Suprapubic skin (tissue), 4 donors: ENCODE measurements around the gene OXA1L. TPM values are rescaled to one million over a fixed set of nuclear protein-coding genes. Genes with fewer than 3 reads are reported as not detected.
"Not testable (repeated sequence)": the region's sequence is repeated elsewhere in the genome, so short reads cannot be mapped to it uniquely, and the experiment has no call there.

Source experiments
- DNase-seq, 2 donors: peaks; one replicate each; pipeline ENCODE4 v3.0.0-alpha.2; 2019; ENCODE audit warnings: low spot score in 2 of 2
- H3K27ac ChIP-seq: fragments of 200-600 bp; sonication (generic); one replicate; pipeline ENCODE4 v1.5.1; 2019
- H3K27me3 ChIP-seq: fragments of 200-600 bp; sonication (generic); one replicate; pipeline ENCODE4 v1.5.1; 2019
- H3K36me3 ChIP-seq: fragments of 200-600 bp; sonication (generic); one replicate; pipeline ENCODE4 v1.5.1; 2019
- H3K4me1 ChIP-seq: fragments of 200-600 bp; sonication (generic); one replicate; pipeline ENCODE4 v1.5.1; 2019
- H3K4me3 ChIP-seq: fragments of 200-600 bp; sonication (generic); one replicate; pipeline ENCODE4 v1.5.1; 2019; ENCODE audit warnings: mild to moderate bottlenecking
- H3K9me3 ChIP-seq: fragments of 200-600 bp; sonication (generic); one replicate; pipeline ENCODE4 v1.5.1; 2019
- EP300 ChIP-seq: sonication (generic); formaldehyde crosslinking; IDR thresholded peaks from one replicate; pipeline ENCODE4 v1.6.1; 2017; ENCODE audit warnings: antibody characterized with exemption
- POLR2A ChIP-seq, 2 donors: fragments of 450-650 bp; IDR thresholded peaks; one replicate each; pipeline ENCODE4 v1.6.1; 2017; ENCODE audit warnings: antibody characterized with exemption in 2 of 2, mild to moderate bottlenecking in 2 of 2, moderate library complexity in 2 of 2
- POLR2AphosphoS5 ChIP-seq, 3 donors: sonication (generic); formaldehyde crosslinking; IDR thresholded peaks; one replicate each; pipeline ENCODE4 v1.6.1; 2017; ENCODE audit warnings: antibody characterized with exemption in 3 of 3
- WGBS: methylation state at CpG from one replicate; pipeline ENCODE4 v1.1.5; 2018; 5-methylcytosine and 5-hydroxymethylcytosine counted together
- total RNA-seq, 4 donors: library from RNA; depleted of rRNA; stranded (reverse); fragments of >200 nt; gene quantifications; one replicate each; pipeline ENCODE4 v1.1.0, GENCODE V29; 2016
- TF ChIP-seq, protein P1 (sequence below), 2 donors: fragments of 200-600 bp in 1 of 2; fragments of 450-650 bp in 1 of 2; sonication (generic) in 1 of 2; IDR thresholded peaks; one replicate each; pipeline ENCODE4 v1.5.1; 2016 to 2019; ENCODE audit warnings: antibody characterized with exemption in 2 of 2, mild to moderate bottlenecking in 1 of 2, moderate library complexity in 1 of 2

OXA1L gene
- total RNA-seq, 4 donors from 2014 or later: 75.7 to 107 (median 91.8) TPM

DNA sequence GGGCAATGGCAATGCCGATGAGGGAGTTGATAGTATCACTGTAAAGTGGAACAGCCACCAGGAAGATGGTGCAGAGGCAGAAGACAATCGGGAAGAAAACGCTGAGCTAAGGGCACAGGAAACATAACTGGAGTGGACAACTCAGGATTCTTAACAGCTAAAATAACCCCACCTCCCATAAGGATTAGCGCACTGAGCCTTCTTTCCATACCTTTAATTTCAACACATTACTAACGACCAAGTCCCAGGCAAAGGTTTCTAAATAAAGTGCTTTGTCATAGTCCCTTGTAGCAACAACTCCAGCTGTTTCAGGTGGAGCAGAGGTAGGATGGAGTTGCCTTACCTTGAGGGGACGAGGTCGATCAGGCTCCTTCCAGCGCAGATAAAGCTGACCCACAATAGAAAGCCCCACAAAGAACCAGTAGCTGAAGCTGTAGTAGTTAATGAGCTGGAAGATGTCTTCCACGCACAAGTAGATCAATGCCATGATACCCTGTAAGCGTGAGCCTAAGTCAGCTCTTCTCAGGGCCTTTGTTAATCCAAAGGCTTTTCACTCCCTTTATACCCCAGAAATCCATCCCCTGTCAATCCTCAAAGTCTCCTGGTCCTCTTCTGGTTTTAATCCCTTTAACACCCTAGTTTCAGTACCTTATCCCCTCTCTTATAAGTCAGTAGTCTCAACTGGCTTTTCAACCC, 7.7 kb downstream of the OXA1L start:
- no peak for TF ChIP-seq POLR2A (IDR thresholded peaks at IDR 0.05)
- TF ChIP-seq, protein P1, sequence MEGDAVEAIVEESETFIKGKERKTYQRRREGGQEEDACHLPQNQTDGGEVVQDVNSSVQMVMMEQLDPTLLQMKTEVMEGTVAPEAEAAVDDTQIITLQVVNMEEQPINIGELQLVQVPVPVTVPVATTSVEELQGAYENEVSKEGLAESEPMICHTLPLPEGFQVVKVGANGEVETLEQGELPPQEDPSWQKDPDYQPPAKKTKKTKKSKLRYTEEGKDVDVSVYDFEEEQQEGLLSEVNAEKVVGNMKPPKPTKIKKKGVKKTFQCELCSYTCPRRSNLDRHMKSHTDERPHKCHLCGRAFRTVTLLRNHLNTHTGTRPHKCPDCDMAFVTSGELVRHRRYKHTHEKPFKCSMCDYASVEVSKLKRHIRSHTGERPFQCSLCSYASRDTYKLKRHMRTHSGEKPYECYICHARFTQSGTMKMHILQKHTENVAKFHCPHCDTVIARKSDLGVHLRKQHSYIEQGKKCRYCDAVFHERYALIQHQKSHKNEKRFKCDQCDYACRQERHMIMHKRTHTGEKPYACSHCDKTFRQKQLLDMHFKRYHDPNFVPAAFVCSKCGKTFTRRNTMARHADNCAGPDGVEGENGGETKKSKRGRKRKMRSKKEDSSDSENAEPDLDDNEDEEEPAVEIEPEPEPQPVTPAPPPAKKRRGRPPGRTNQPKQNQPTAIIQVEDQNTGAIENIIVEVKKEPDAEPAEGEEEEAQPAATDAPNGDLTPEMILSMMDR (IDR thresholded peaks at IDR 0.05): no peak
- no peak for TF ChIP-seq EP300
- no peak for TF ChIP-seq POLR2AphosphoS5 (IDR thresholded peaks at IDR 0.05)
- Histone ChIP-seq H3K4me3 (no peak overlapping the region), H3K36me3 (peaks cover 51% of the 10 kb centered on the region), H3K9me3 (no peaks in the 10 kb centered on the region), H3K4me1 (no peaks in the 10 kb centered on the region), H3K27ac (no peak overlapping the region), H3K27me3 (no peaks in the 10 kb centered on the region)
- WGBS: 92% methylated on average over 10 of the region's 10 CpGs
- DNase-seq: no peak

DNA sequence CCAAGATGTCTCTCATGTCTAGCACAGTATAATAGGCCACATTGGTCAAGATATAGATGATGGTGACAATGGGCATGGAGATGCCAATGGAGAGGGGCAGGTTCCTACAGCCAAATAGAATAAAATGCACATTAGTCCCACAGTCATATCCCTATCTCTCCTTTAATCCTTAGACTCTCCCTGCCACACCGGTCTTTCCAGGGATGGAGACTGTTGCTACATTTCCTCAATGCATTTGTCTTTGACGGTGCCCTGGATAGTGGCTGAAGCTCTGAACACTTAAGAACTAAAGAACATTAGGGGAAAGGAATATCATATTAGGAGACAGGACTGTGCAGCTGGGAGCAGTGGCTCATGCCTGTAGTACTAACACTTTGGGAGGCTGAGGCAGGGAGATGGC, 9.7 kb downstream of the OXA1L start:
- 100% methylated on average over 2 of the region's 2 CpGs for WGBS

DNA sequence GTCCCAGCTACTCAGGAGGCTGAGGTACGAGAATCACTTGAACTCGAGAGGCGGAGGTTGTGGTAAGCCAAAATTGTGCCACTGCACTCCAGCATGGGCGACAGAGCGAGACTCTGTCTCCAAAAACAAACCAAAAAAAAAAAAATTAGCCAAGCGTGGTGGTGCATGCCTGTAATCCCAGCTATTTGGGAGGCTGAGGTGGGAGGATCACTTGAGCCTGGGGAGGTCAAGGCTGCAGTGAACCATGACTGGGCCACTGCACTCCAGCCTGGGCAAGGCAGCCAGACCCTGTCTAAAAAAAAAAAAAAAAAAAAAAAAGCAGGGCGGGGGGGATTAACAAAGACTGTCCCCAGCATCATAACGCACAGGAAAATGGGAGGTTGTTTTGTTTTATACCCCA, 10.4 kb downstream of the OXA1L start:
- DNase-seq, H3K27ac ChIP-seq, H3K9me3 ChIP-seq, H3K27me3 ChIP-seq, H3K4me3 ChIP-seq, H3K4me1 ChIP-seq: not testable (repeated sequence)
- WGBS: 95% methylated on average over 8 of the region's 8 CpGs
- H3K36me3 ChIP-seq: peaks cover 24% of the 10 kb centered on the region

More for the DNA sequence above, 9.7 kb downstream of the OXA1L start:
- Histone ChIP-seq H3K9me3 (no peaks in the 10 kb centered on the region), H3K4me1 (no peaks in the 10 kb centered on the region), H3K36me3 (peaks cover 30% of the 10 kb centered on the region), H3K4me3 (no peak overlapping the region), H3K27me3 (no peaks in the 10 kb centered on the region), H3K27ac (no peak overlapping the region)
- no peak for TF ChIP-seq POLR2A (IDR thresholded peaks at IDR 0.05)
- no peak for TF ChIP-seq POLR2AphosphoS5 (IDR thresholded peaks at IDR 0.05)
- TF ChIP-seq, protein P1 (IDR thresholded peaks at IDR 0.05): no peak
- no peak for TF ChIP-seq EP300
- no peak for DNase-seq

DNA sequence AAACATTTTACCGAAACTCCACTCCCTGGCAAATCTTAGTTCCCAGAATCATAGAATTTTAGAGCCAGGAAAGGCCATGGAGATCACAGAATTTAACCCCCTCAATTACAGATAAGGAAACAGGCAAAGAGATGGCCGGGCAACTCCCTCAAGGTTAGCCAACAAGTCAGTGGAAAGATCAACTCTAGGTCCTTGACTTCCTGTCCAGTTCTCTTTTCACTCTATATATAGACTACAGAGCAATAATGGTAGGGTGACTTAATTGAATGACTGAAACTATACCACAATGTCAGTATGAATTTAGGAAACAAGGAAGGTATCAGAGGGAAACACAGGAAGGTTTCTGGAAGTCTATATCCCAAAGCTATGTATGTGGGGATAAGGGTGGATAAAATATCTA, 11.6 kb downstream of the OXA1L start:
- no peaks in the 10 kb centered on the region for H3K9me3 ChIP-seq
- H3K4me3 ChIP-seq: no peak overlapping the region
- TF ChIP-seq, protein P1 (IDR thresholded peaks at IDR 0.05): no peak
- TF ChIP-seq POLR2AphosphoS5 (IDR thresholded peaks at IDR 0.05): no peak
- TF ChIP-seq POLR2A (IDR thresholded peaks at IDR 0.05): no peak
- TF ChIP-seq EP300: no peak
- WGBS: 91% methylated on average over 2 of the region's 2 CpGs
- H3K27ac ChIP-seq: no peak overlapping the region
- peaks cover 16% of the 10 kb centered on the region for H3K36me3 ChIP-seq
- no peaks in the 10 kb centered on the region for H3K27me3 ChIP-seq
- no peak for DNase-seq
- H3K4me1 ChIP-seq: no peaks in the 10 kb centered on the region

DNA sequence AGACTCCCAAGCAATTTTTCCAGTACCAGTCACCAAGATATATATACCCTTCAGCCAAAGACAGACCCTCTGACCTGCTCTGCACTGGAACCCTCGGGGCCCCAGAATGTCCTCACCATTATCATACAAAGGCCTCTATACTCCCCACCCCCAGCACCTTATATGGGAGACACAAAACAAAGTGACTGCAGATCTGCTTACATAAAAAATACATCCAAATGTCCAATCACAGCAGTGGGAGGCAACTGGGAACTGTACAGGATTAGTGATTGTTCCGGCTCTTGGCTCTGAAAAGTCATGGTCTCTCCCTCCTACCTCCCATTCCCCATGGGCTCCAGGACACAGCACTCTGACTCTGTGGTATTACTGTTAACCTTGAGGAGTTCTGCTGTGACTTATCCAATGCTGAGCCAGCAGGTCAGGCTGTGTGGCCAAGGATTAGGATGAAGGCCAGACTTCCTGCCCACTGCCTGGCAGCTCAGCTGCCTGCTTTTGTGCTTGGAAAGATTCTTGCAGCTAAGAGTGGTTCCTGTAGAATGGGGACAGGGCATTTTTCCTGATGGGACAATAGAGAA, 13.7 kb downstream of the OXA1L start:
- Histone ChIP-seq H3K36me3 (peaks cover 2% of the 10 kb centered on the region), H3K27ac (no peak overlapping the region), H3K4me3 (no peak overlapping the region), H3K27me3 (no peaks in the 10 kb centered on the region), H3K9me3 (no peaks in the 10 kb centered on the region), H3K4me1 (no peaks in the 10 kb centered on the region)
- DNase-seq: no peak
- TF ChIP-seq, protein P1 (IDR thresholded peaks at IDR 0.05): no peak
- no peak for TF ChIP-seq POLR2AphosphoS5 (IDR thresholded peaks at IDR 0.05)
- no peak for TF ChIP-seq POLR2A (IDR thresholded peaks at IDR 0.05)
- no peak for TF ChIP-seq EP300
- WGBS: 88% methylated on average over 2 of the region's 2 CpGs
